Upper lobe of right lung (tissue), 1 donor: ENCODE results near the gene MS4A18. TPM values are rescaled to one million over a fixed set of nuclear protein-coding genes. Genes with fewer than 3 reads are reported as not detected.
"Not testable (repeated sequence)": the region's sequence is repeated elsewhere in the genome, so short reads cannot be mapped to it uniquely, and the experiment has no call there.

ENCODE experiments used
- ATAC-seq: fragments of 200-7000 bp; cut with Tn5 transposase; one replicate; pipeline ENCODE4 v1.9.1; 2020; ENCODE audit warnings: mild to moderate bottlenecking, moderate library complexity
- DNase-seq: peaks from one replicate; pipeline ENCODE4 v3.0.0-alpha.2; 2020
- H3K27ac ChIP-seq: fragments of 200-600 bp; one replicate; pipeline ENCODE4 v1.8.0; 2022
- H3K27me3 ChIP-seq: fragments of 200-600 bp; one replicate; pipeline ENCODE4 v1.8.0; 2022; ENCODE audit warnings: mild to moderate bottlenecking
- H3K36me3 ChIP-seq: fragments of 200-600 bp; one replicate; pipeline ENCODE4 v1.8.0; 2022
- H3K4me1 ChIP-seq: fragments of 200-600 bp; one replicate; pipeline ENCODE4 v1.8.0; 2022
- H3K4me3 ChIP-seq: fragments of 200-600 bp; one replicate; pipeline ENCODE4 v1.8.0; 2022; ENCODE audit warnings: mild to moderate bottlenecking
- H3K9me3 ChIP-seq: fragments of 200-600 bp; one replicate; pipeline ENCODE4 v1.8.0; 2022
- CTCF ChIP-seq: fragments of 200-600 bp; IDR thresholded peaks from one replicate; pipeline ENCODE4 v1.8.0; 2022; ENCODE audit warnings: antibody characterized with exemption
- intact Hi-C: fragments of 100-400 bp; cut with DNase I; formaldehyde crosslinking; loops from one replicate; pipeline ENCODE4 v1.11.0; 2022
- total RNA-seq: library from RNA; stranded (reverse); fragmentation: NEBNext Ultra II Directional; extraction: Animal tissue kit (Norgen Biotek cat#: 25700); gene quantifications from one replicate; pipeline ENCODE4 v1.2.1, GENCODE V29; 2021
- donor health status: DM: no; HTN: yes; CAD: no; lungs with severe emphysema.

MS4A18 gene
- total RNA-seq, 1 donor from 2014 or later, result not detected

GRCh38 chr11:60710482-60710881, 14.0 kb upstream of the MS4A18 start:
- intact Hi-C loops, result no loop called here
- no peaks in the 10 kb centered on the region for H3K36me3 ChIP-seq
- DNase-seq (no peak), ATAC-seq (peak; percentile 36)
- H3K4me3 ChIP-seq, result no peak overlapping the region
- H3K9me3 ChIP-seq, result no peaks in the 10 kb centered on the region
- no peak for TF ChIP-seq CTCF
- no peaks in the 10 kb centered on the region for H3K4me1 ChIP-seq
- no peaks in the 10 kb centered on the region for H3K27me3 ChIP-seq
- H3K27ac ChIP-seq, result no peak overlapping the region

- H3K4me1 ChIP-seq, result no peaks in the 10 kb centered on the region
- ATAC-seq (no peak), DNase-seq (no peak)
- no peak overlapping the region for H3K4me3 ChIP-seq
- H3K9me3 ChIP-seq, result no peaks in the 10 kb centered on the region
- intact Hi-C loops, result no loop called here
- H3K36me3 ChIP-seq, result no peaks in the 10 kb centered on the region
- H3K27ac ChIP-seq, result no peak overlapping the region
- no peak for TF ChIP-seq CTCF
- no peaks in the 10 kb centered on the region for H3K27me3 ChIP-seq
Measured at GRCh38 chr11:60711276-60711675, 13.2 kb upstream of the MS4A18 start.

GRCh38 chr11:60713423-60713822, 11.1 kb upstream of the MS4A18 start:
- ATAC-seq, H3K36me3 ChIP-seq, DNase-seq, H3K9me3 ChIP-seq, H3K27ac ChIP-seq, H3K4me3 ChIP-seq, H3K27me3 ChIP-seq, intact Hi-C loops, H3K4me1 ChIP-seq: not testable (repeated sequence)

GRCh38 chr11:60717956-60718355, 6.6 kb upstream of the MS4A18 start:
- Histone ChIP-seq H3K36me3 (no peaks in the 10 kb centered on the region), H3K27me3 (no peaks in the 10 kb centered on the region), H3K4me3 (no peak overlapping the region), H3K4me1 (no peaks in the 10 kb centered on the region), H3K9me3 (no peaks in the 10 kb centered on the region), H3K27ac (no peak overlapping the region)
- ATAC-seq (no peak), DNase-seq (no peak)
- intact Hi-C loops, result no loop called here
- TF ChIP-seq CTCF, result no peak

GRCh38 chr11:60718524-60719316, 5.8 kb upstream of the MS4A18 start:
- ATAC-seq, result no peak
- no peak for TF ChIP-seq CTCF
- Histone ChIP-seq H3K4me1 (no peaks in the 10 kb centered on the region), H3K27ac (no peak overlapping the region), H3K4me3 (no peak overlapping the region), H3K9me3 (no peaks in the 10 kb centered on the region), H3K27me3 (no peaks in the 10 kb centered on the region), H3K36me3 (no peaks in the 10 kb centered on the region)
- no peak for DNase-seq
- intact Hi-C loops, result no loop called here

- no peak for TF ChIP-seq CTCF
- H3K4me3 ChIP-seq, result no peak overlapping the region
Measured at GRCh38 chr11:60719391-60719790, 5.1 kb upstream of the MS4A18 start.

More at GRCh38 chr11:60719391-60719790, 5.1 kb upstream of the MS4A18 start:
- H3K9me3 ChIP-seq, result no peaks in the 10 kb centered on the region
- intact Hi-C loops, result no loop called here
- DNase-seq (no peak), ATAC-seq (no peak)
- no peaks in the 10 kb centered on the region for H3K4me1 ChIP-seq
- H3K36me3 ChIP-seq, result no peaks in the 10 kb centered on the region
- H3K27ac ChIP-seq, result no peak overlapping the region
- no peaks in the 10 kb centered on the region for H3K27me3 ChIP-seq
